Heart right ventricle (tissue), 16 donors: ENCODE data around the gene RNASET2. TPM values are rescaled to one million over a fixed set of nuclear protein-coding genes. Genes with fewer than 3 reads are reported as not detected.
A peak's percentile ranks its signal among the peaks of the same experiment; 100 is the strongest.

Source experiments
- ATAC-seq, 8 donors: fragments of 200-7000 bp; cut with Tn5 transposase; one replicate each; pipeline ENCODE4 v1.9.1; 2020; ENCODE audit warnings: mild to moderate bottlenecking in 8 of 8, moderate library complexity in 8 of 8, moderate number of reproducible peaks in 1 of 8
- DNase-seq, 2 donors: peaks; one replicate each; pipeline ENCODE4 v3.0.0-alpha.2; 2020
- H3K27ac ChIP-seq, 10 donors: fragments of 200-600 bp; sonication (generic) in 2 of 10; one replicate each; pipeline versions ENCODE4 v1.5.0 to v1.8.0; 2020 to 2022; ENCODE audit warnings: mild to moderate bottlenecking in 3 of 10
- H3K27me3 ChIP-seq, 7 donors: fragments of 200-600 bp; one replicate each; pipeline ENCODE4 v1.8.0; 2021 to 2022; ENCODE audit warnings: mild to moderate bottlenecking in 2 of 7
- H3K36me3 ChIP-seq, 9 donors: fragments of 200-600 bp; sonication (generic) in 1 of 9; one replicate each; pipeline versions ENCODE4 v1.5.0 to v1.8.0; 2020 to 2022; ENCODE audit warnings: mild to moderate bottlenecking in 2 of 9
- H3K4me1 ChIP-seq, 9 donors: fragments of 200-600 bp; sonication (generic) in 1 of 9; one replicate each; pipeline versions ENCODE4 v1.5.0 to v1.8.0; 2020 to 2022; ENCODE audit warnings: mild to moderate bottlenecking in 4 of 9
- H3K4me3 ChIP-seq, 10 donors: fragments of 200-600 bp; sonication (generic) in 2 of 10; one replicate each; pipeline versions ENCODE4 v1.5.0 to v1.8.0; 2020 to 2022; ENCODE audit warnings: mild to moderate bottlenecking in 7 of 10, moderate library complexity in 2 of 10
- H3K9me3 ChIP-seq, 11 donors: fragments of 200-600 bp in 10 of 11; sonication (generic) in 2 of 11; one replicate each; pipeline versions ENCODE4 v1.5.0 to v1.8.0; 2013 to 2022; ENCODE audit warnings: mild to moderate bottlenecking in 2 of 11, control low read depth in 1 of 11, moderate library complexity in 1 of 11
- WGBS, 2 donors: extraction: QIAGEN DNeasy Blood & Tissue Kit; methylation state at CpG; one replicate each; pipeline ENCODE4 v1.1.7; 2013; ENCODE audit warnings: inconsistent platforms in 1 of 2; 5-methylcytosine and 5-hydroxymethylcytosine counted together
- intact Hi-C, 10 donors: fragments of 100-400 bp; cut with DNase I; formaldehyde crosslinking; loops; one replicate each; pipeline versions ENCODE4 v1.11.1 to v1.14.2; 2022
- polyA plus RNA-seq, 2 donors: library from polyadenylated mRNA; stranded (reverse); fragments of 200-250 nt; gene quantifications; one replicate each; pipeline ENCODE4 v1.2.3, GENCODE V29; 2013
- total RNA-seq, 10 donors: library from RNA; stranded (reverse); fragmentation: NEBNext Ultra II Directional in 3 of 10; extraction: Animal tissue kit (Norgen Biotek cat#: 25700) in 3 of 10; gene quantifications; one replicate each; pipeline versions ENCODE4 v1.2.1 to v1.2.4, GENCODE V29; 2021 to 2023
- TF ChIP-seq, protein P1 (sequence below), 9 donors: fragments of 200-600 bp; sonication (generic) in 2 of 9; IDR thresholded peaks; one replicate each; pipeline versions ENCODE4 v1.5.0 to v1.8.0; 2021 to 2022; ENCODE audit warnings: antibody characterized with exemption in 9 of 9, mild to moderate bottlenecking in 5 of 9, moderate library complexity in 1 of 9
- donor health status: Arrhythmogenic right ventricular cardiomyopathy.
- donor health status: ischemic (EF 13 %, LVEDD 7.1; RV severe dilation, severe dysfunction).
- donor health status: healthy with polysubstance abuse.
- donor health status: DM: no; HTN: yes; CAD: no.
- donor health status: DM: no; HTN: no; CAD: no.
- donor health status: ischemic (EF 25% LVEDD 6.9; RV normal size, moderate dysfunction).
- donor health status: ischemic (EF 25% LVEDD 5.7; RV mildly dilated, moderate dysfunction).
- donor health status: healthy.
- donor health status: DM: yes; HTN: yes; CAD: no.
- donor health status: Ischemic cardiomyopathy.
- donor health status: ischemic (EF 35%, LVEDD 5.7; RV mildly dilated, moderate dysfunction).
- donor health status: nonischemic (EF 11% LVEDD 7.7; RV severe dilation, severe dysfunction).
- donor health status: DM: yes; HTN: yes; CAD: no.
- donor health status: PGD.
- donor health status: ischemic (EF 29% LVEDD 5.4; RV normal size, mild dysfunction).
- donor health status: nonischemic (EF 23%, LVEDD 6.1; RV moderate dilation, normal function).

Gene RNASET2
- total and polyA plus RNA-seq, 12 donors, result 7.1 to 44.3 (median 12.1) TPM

DNA sequence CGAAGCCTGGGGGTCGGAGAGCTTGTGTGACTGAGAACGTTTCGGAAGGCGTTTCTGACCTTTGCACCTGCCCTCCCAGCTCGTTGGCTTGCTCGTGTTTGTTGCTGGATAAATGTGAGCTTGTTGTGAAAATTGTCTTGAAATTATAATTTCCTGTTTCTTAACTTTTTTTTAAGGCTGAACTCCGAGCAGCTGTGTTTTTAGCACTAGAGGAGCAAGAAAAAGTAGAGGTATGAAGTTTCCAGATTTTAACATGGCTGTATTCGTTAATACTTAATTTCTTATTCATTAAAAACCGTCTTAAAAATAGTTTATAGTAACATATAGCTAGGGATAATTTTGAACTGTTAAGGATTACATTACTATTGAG is 43.5 kb upstream of the RNASET2 start:
- 4% methylated on average over 10 of the region's 10 CpGs for WGBS, 2 donors
- Histone ChIP-seq H3K36me3 (peaks cover 0 to 21% (median 0%) of the 10 kb centered on the region in 9 donors), H3K4me1 (peaks cover 0 to 32% (median 21%) of the 10 kb centered on the region in 9 donors), H3K27ac (peak overlapping the region in 9 of 10 donors; percentile 21 to 90 (median 78)), H3K4me3 (peak overlapping the region; percentile 75 to 97 (median 90)), H3K9me3 (no peaks in the 10 kb centered on the region), H3K27me3 (no peaks in the 10 kb centered on the region)
- DNase-seq (no peak), ATAC-seq (no peak)
- TF ChIP-seq, protein P1, sequence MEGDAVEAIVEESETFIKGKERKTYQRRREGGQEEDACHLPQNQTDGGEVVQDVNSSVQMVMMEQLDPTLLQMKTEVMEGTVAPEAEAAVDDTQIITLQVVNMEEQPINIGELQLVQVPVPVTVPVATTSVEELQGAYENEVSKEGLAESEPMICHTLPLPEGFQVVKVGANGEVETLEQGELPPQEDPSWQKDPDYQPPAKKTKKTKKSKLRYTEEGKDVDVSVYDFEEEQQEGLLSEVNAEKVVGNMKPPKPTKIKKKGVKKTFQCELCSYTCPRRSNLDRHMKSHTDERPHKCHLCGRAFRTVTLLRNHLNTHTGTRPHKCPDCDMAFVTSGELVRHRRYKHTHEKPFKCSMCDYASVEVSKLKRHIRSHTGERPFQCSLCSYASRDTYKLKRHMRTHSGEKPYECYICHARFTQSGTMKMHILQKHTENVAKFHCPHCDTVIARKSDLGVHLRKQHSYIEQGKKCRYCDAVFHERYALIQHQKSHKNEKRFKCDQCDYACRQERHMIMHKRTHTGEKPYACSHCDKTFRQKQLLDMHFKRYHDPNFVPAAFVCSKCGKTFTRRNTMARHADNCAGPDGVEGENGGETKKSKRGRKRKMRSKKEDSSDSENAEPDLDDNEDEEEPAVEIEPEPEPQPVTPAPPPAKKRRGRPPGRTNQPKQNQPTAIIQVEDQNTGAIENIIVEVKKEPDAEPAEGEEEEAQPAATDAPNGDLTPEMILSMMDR (IDR thresholded peaks at IDR 0.05), result no peak
- intact Hi-C loops, result loop anchor here in 7 of 10 donors (5.0 to 10.0 kb wide), 4 partner anchors 43 to 145 kb away; partner anchors contain the start of gene RNASET2 (in 3 of the 7)

DNA sequence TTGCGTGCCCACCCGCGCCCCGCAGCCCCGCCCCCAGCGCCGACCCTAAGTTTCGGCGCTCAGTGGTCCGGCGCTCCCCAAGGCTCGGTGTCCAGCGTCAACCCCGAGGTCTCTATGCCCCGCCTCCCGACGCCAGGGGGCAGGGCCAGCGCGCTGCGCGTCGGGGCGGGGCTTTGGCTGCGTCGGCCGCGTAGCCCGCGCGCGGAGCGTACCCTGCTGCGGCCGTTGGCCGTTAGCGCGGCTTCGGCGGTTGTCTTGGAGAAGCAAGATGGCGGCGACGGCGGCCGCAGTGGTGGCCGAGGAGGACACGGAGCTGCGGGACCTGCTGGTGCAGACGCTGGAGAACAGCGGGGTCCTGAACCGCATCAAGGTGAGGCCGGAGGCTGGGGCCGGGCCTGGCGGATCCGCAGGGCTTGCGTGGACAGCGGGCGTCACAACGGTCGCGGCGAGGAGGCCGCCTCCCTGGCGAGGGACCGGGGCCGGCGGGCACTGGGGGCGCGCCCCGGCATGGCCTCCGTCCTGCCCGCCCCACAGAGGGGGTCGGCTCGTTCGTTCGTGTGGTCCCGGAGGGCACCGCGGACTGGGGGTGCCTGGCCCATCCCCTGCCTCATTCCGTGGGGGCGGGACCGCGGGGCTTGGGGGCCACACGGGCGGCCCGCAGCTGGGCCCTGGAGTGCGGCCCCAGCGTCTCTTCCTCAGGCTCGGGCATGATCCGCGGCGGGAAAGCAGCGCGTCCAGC is 43.0 kb upstream of the RNASET2 start, which contains the start of gene CEP43:
Gene CEP43, plus strand, starts transcription at position 253 of the 739 bp plus-strand sequence. Its CDS starts 16 bp downstream, at position 269.
- intact Hi-C loops, result loop anchor here in 7 of 10 donors (5.0 to 10.0 kb wide), 4 partner anchors 42 to 145 kb away; partner anchors contain the start of gene RNASET2 (in 3 of the 7)
- peak within 1 kb of the TSS in 9 of 10 donors; percentile 21 to 90 (median 78) for H3K27ac ChIP-seq
- H3K9me3 ChIP-seq, result no peaks in the 10 kb centered on the region
- peak within 1 kb of the TSS; percentile 75 to 97 (median 90) for H3K4me3 ChIP-seq
- H3K27me3 ChIP-seq, result no peaks in the 10 kb centered on the region
- H3K36me3 ChIP-seq, result peaks cover 0 to 21% (median 0%) of the 10 kb centered on the region in 9 donors
- H3K4me1 ChIP-seq, result peaks cover 0 to 29% (median 21%) of the 10 kb centered on the region in 9 donors
- WGBS, 2 donors, result 0 to 1% methylated on average over 83 to 93 of the region's 93 CpGs
- TF ChIP-seq, protein P1 (IDR thresholded peaks at IDR 0.05), result peak in 2 of 9 donors; percentile 15 to 25
- ATAC-seq (peak; percentile 98 to 99 (median 99)), DNase-seq (peak; percentile 94 to 96)

DNA sequence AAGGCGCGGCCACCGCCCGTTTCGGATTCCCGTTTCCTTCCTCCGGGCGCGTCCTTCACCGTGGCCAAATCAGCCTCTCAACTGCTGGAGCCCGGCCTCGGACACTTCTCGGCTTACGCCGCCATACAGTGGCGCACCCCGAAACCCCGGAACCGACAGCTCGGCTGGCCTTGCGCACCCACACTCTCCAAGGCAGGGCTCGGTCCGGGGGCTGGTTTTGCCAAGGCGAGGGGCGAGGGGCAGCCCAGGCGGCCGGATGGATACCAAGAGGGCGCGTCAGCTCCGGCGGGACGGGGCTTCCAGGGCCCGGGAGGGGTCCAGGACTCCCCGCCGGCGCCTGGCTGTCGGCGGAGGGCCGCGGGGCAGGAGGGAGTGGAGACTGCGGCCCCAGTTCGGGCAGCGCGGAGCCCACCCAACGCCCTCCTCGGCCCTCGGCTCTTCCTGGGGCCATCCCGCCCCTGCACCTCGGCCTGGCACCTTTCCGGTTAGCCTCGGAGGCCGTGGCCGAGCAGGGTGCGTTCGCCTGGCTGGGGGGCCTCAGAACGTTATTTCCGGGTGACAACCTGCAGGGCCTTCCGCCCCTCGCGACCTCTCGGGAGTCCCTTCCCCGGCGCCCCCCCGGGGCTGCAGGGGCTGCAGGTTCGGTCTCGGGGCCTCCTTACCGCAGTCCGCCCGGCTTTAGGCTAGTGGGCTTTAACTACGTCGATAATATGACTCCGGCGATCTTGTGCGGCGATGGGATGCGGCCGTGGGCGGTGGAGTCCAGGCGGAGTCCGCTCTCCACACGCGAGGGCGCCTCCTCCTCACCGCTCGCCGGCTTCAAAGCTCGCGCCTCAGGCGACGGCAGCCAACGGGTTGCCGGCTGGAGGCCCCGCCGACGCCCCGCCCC is 42.1 kb upstream of the RNASET2 start:
- DNase-seq, result peak; percentile 13 to 33
- peak in 6 of 8 donors; percentile 1 to 29 (median 7) for ATAC-seq
- H3K4me3 ChIP-seq, result peak overlapping the region; percentile 75 to 97 (median 90)
- H3K27ac ChIP-seq, result peak overlapping the region in 8 of 10 donors; percentile 14 to 90 (median 52)
- H3K27me3 ChIP-seq, result no peaks in the 10 kb centered on the region
- TF ChIP-seq, protein P1 (IDR thresholded peaks at IDR 0.05), result peak in 3 of 9 donors; percentile 10 to 30 (median 19)
- peaks cover 0 to 29% (median 21%) of the 10 kb centered on the region in 9 donors for H3K4me1 ChIP-seq
- H3K9me3 ChIP-seq, result no peaks in the 10 kb centered on the region
- intact Hi-C loops, result loop anchor here in 7 of 10 donors (5.0 to 10.0 kb wide), 4 partner anchors 41 to 146 kb away; partner anchors contain the start of gene RNASET2 (in 3 of the 7)
- WGBS, 2 donors, result 0% methylated on average over 96 of the region's 96 CpGs
- peaks cover 0 to 21% (median 0%) of the 10 kb centered on the region in 9 donors for H3K36me3 ChIP-seq
